ENCODE measurements around the gene SLC25A13. TPM values are rescaled to one million over a fixed set of nuclear protein-coding genes. Genes with fewer than 3 reads are reported as not detected.

The SLC25A13 gene
- polyA plus RNA-seq, 6 donors from 2014 or later, result 11.0 to 20.6 (median 14.3) TPM

DNA sequence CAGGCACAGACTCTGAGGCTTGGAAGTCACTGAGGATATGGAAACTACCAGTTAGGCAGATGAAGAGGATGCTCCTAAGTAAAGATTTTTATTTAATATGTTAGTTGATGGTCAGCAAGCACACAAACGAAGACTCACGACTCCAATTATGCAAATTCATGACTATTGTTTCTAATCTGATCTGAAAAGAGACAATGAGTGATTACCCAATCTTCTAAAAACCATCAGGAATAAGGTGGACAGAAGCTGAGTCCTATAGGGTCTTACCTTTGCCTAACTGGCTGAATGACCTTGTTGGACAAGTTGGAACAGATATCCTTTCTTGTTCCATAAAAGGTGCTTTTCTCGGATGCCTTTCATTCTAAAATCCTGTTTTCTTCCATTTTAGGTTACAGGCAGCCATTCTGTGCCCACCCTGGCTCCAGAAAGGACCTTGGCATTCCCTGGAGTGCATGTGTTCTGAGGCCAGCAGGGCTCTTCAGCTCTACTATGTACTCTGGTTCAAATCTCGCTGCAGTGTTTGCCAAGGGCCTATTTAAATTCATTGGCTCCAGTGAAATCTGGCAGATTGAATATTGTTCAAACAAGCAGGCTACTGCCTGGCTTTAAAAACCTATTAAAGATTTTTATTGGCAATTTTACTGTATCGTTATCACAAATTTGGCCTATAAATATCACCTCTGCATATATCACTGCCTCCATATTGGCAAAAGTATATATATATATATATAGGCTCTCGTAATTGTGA lies 77.5 kb downstream of the SLC25A13 start:
- peaks cover 11 to 13% of the 10 kb centered on the region in 2 donors for H3K36me3 Mint-ChIP-seq
- H3K27me3 Mint-ChIP-seq, result no peaks in the 10 kb centered on the region
- ATAC-seq (ENCODE audit: low read depth in 2 of 2), result no peak
- H3K9me3 Mint-ChIP-seq, result no peaks in the 10 kb centered on the region
- H3K4me1 Mint-ChIP-seq, result peaks cover 20 to 36% (median 33%) of the 10 kb centered on the region in 3 donors
- H3K27ac Mint-ChIP-seq, result no peak overlapping the region
- no peak for DNase-seq
- no peak overlapping the region for H3K4me3 Mint-ChIP-seq

DNA sequence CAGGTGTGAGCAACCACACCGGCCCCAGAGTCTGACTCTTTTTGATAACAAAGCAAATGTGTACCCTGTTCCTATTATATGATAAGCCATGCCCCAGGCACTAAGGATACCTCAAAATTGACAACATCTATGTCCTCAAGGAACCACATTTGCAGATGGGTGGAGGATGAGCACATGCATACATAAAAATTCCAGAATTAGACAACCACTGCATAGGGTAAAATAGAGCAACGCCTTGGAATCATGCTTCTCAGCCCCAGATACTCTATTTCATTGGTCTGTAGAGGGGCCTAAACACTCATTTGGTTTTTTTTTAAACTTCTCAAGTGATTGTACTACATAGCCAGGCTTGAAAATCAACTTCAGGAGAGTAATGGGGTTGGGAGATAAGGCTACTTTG lies 78.7 kb downstream of the SLC25A13 start:
- Mint-ChIP-seq H3K27ac (peak overlapping the region in 2 of 6 donors; percentile 77 to 94), H3K4me3 (no peak overlapping the region), H3K9me3 (no peaks in the 10 kb centered on the region), H3K36me3 (peaks cover 11% of the 10 kb centered on the region in 2 donors), H3K27me3 (no peaks in the 10 kb centered on the region), H3K4me1 (peaks cover 20 to 36% (median 33%) of the 10 kb centered on the region in 3 donors)
- DNase-seq, result no peak
- no peak for ATAC-seq (ENCODE audit: low read depth in 2 of 2)

DNA sequence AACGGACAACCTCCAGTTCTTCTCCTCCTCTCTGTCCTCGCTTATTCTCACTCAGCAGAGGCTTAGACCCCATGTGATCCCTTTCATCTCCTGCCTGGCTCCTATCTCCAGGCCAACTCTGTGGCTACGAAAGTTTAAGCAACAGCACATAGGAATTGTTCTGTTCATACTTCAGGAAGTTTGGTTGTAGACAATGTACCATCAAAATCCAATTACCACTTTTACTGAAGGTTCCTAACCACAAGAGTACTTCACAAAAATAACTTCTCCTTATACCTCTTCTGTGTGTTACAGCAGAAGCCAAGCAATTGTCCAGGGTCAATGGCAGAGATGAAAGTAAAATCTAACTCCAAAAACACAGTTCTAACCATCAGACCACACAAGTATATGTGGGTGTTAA lies 80.0 kb downstream of the SLC25A13 start:
- DNase-seq (no peak), ATAC-seq (ENCODE audit: low read depth in 2 of 2) (no peak)

DNA sequence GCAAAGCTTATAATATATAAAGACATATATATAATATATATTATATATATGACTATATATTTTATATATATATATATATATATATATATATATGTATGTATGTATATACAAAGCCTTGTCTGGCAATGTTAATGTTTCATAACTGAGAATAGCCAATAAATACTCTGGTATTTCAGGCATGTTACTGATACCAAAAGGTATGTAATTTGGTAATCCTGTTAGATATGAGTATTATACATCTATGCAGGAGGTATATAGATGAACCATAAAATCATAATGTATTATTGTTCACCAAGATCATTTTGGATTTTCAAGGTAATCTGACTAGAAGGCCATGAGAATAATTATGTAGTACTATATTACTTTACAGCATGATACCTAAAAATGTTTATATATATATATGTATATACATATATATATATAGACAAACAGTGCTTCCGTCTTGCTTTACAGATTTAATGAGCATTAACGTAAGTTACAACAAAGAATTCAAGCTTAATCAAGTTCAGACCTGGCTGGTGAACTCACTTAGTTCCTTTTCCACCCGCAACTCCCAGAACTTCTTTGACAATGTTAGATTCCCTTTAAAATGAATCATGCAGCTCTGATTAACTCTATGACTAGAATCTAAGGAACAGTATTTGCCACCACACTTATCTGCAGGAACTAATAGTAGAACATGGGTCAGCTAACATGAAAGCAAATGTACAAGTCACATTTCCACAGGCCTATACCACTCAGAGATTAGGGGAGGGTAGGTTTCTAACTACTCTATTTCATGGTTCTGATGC lies 82.7 kb downstream of the SLC25A13 start:
- ATAC-seq (ENCODE audit: low read depth in 2 of 2) (no peak), DNase-seq (no peak)
- Mint-ChIP-seq H3K27ac (no peak overlapping the region), H3K4me3 (no peak overlapping the region), H3K9me3 (peaks cover 0 to 6% (median 0%) of the 10 kb centered on the region in 7 donors), H3K36me3 (peaks cover 11 to 19% of the 10 kb centered on the region in 2 donors), H3K4me1 (peaks cover 16 to 46% (median 44%) of the 10 kb centered on the region in 3 donors), H3K27me3 (no peaks in the 10 kb centered on the region)

More for the DNA sequence above, 80.0 kb downstream of the SLC25A13 start:
- peaks cover 0 to 6% (median 0%) of the 10 kb centered on the region in 7 donors for H3K9me3 Mint-ChIP-seq
- no peak overlapping the region for H3K4me3 Mint-ChIP-seq
- peaks cover 11 to 18% of the 10 kb centered on the region in 2 donors for H3K36me3 Mint-ChIP-seq
- H3K4me1 Mint-ChIP-seq, result peaks cover 20 to 45% (median 41%) of the 10 kb centered on the region in 3 donors
- H3K27me3 Mint-ChIP-seq, result no peaks in the 10 kb centered on the region
- peak overlapping the region in 1 of 6 donors; percentile 28 for H3K27ac Mint-ChIP-seq

DNA sequence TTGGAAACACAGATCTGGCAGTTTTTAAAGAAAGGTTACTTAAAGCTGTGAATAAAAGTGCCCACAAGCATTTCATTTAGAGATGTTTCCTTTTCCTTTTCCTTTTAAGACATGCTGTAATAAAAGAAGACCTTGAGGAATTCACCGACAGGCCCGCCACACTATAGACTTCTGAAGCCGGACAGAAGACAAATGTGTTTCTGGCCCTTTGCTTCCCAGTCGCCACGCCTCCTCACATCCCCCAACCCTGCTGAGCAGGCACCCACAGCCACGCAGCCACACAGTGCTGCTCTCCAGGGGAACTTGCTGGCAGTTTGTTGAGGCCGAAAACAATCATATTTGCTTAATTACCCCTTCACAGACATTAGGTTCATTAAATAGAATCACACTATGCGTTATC lies 83.4 kb downstream of the SLC25A13 start:
- H3K4me1 Mint-ChIP-seq, result peaks cover 13 to 41% (median 40%) of the 10 kb centered on the region in 3 donors
- no peak overlapping the region for H3K4me3 Mint-ChIP-seq
- H3K9me3 Mint-ChIP-seq, result peaks cover 0 to 6% (median 0%) of the 10 kb centered on the region in 7 donors
- DNase-seq (no peak), ATAC-seq (ENCODE audit: low read depth in 2 of 2) (no peak)
- H3K27ac Mint-ChIP-seq, result no peak overlapping the region
- H3K36me3 Mint-ChIP-seq, result peaks cover 13 to 19% of the 10 kb centered on the region in 2 donors
- H3K27me3 Mint-ChIP-seq, result no peaks in the 10 kb centered on the region

DNA sequence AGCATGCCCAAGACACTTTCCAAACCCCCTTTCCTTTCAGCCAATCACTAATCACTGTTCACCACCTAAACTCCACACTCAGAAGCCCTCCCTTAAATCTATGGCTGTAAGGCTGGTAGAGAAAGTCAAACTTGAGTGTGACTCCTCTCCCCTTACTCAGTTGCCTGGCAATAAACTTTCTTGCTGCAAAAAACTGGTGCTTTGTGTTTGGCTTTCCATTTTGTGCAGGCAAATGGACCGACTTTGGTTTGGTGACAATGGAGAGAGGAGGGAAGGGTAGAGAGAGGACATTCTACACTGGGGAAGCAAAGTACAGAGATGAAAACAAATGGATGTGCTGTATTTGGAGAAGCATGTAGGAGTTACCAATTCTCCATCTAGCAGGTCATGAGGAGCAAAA lies 84.9 kb downstream of the SLC25A13 start:
- Mint-ChIP-seq H3K9me3 (peaks cover 0 to 6% (median 0%) of the 10 kb centered on the region in 7 donors), H3K36me3 (peaks cover 16 to 19% of the 10 kb centered on the region in 2 donors), H3K4me3 (peak overlapping the region in 1 of 8 donors; percentile 17), H3K27me3 (no peaks in the 10 kb centered on the region), H3K4me1 (peaks cover 1 to 27% (median 27%) of the 10 kb centered on the region in 3 donors), H3K27ac (peak overlapping the region in 3 of 6 donors; percentile 16 to 90 (median 63))
- DNase-seq (no peak), ATAC-seq (ENCODE audit: low read depth in 2 of 2) (no peak)

DNA sequence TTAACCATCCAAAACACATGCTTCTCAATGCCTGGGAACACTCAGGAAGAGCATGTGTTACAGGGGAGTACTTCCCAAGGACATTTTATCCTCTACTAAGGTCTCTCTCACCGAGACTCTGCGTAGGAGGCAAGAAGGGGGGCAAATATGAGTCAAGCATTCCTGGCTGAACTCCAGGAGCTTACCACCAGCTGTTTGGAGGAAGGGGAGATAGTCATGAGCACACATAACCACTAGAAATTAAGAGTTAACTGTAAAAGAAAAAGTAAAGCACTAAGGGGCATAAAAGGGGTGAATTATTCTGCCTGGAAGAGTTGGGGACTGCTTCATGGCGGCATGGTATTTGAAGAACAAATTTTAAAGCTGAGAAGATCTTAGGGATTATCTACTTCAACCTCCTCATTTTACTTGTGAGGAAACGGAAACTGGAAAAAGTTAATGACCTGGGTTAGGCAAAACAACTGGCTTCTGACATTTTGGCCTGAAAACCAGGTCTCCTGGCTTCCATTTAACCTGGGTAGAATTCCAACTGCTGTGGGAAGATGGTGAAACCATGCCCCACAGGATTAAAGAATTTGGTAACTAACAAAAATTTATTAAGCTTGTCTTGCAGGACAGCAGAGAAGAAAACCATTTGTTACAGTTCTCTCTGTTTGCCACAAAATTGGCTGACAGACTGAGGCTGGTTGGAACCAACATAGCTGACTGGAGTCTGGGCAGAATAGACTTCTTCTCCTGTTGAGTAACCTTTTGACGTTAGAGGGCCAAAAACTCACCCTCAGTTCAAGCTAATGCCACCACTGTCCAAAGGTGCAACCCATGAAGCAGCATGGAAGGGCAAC lies 85.5 kb downstream of the SLC25A13 start:
- DNase-seq (no peak), ATAC-seq (ENCODE audit: low read depth in 2 of 2) (no peak)
- Mint-ChIP-seq H3K27me3 (no peaks in the 10 kb centered on the region), H3K36me3 (peaks cover 19 to 20% of the 10 kb centered on the region in 2 donors), H3K4me1 (peaks cover 0 to 24% (median 22%) of the 10 kb centered on the region in 3 donors), H3K4me3 (no peak overlapping the region), H3K27ac (peak overlapping the region in 3 of 6 donors; percentile 16 to 90 (median 49)), H3K9me3 (peaks cover 0 to 6% (median 0%) of the 10 kb centered on the region in 7 donors)

DNA sequence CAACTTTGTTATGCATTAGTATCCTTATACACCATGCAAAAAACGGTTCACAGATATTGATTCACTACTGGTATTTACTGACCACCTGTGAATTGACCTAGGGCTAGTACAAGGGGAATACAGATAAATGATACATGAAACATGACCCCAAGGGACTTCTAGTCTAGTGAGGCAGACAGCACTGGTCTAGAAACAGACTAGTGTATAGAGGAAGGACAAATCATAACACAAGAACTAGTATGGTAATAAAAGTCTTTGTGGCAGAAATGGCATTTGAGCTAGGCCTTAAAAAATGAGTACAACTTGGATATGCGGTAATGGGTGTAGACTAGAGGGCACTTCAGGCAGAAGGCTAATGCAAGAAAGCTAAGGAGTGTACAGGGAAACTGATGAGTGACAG lies 86.6 kb downstream of the SLC25A13 start:
- no peak for DNase-seq
- no peak overlapping the region for H3K4me3 Mint-ChIP-seq
- no peak for ATAC-seq (ENCODE audit: low read depth in 2 of 2)
- peaks cover 13 to 24% of the 10 kb centered on the region in 2 donors for H3K36me3 Mint-ChIP-seq
- H3K27ac Mint-ChIP-seq, result peak overlapping the region in 1 of 6 donors; percentile 8
- H3K27me3 Mint-ChIP-seq, result no peaks in the 10 kb centered on the region
- peaks cover 0 to 19% (median 18%) of the 10 kb centered on the region in 3 donors for H3K4me1 Mint-ChIP-seq
- H3K9me3 Mint-ChIP-seq, result peaks cover 0 to 6% (median 0%) of the 10 kb centered on the region in 7 donors

DNA sequence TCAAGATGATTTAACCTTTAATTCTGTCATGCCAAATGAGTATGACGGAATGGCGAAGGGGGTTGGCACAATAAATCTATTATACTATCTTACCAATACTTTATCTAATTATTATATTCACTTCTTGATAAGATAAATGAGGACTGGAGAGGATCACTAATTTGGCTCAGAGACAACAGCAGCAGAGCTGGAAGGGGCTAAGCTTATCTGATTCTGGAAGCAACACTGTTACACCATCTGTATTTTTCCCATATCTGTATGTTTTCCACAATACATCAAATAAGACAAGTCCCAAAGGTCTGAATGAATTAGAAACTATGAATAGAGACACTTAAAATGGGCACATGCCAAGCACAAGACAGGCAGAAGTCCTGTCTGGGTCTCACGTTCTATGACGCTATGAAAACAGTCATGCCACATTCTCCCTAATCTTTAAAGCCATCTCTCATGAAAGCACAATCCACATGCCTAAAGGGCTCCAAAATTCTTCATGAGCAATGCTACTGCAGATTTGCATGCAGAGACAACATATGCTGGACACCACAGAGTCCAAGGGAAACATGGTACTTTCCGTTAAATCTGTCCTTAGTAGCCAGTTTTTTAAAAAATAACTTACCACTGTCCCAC lies 88.3 kb downstream of the SLC25A13 start:
- Mint-ChIP-seq H3K27me3 (no peaks in the 10 kb centered on the region), H3K4me3 (no peak overlapping the region), H3K9me3 (peaks cover 0 to 7% (median 0%) of the 10 kb centered on the region in 7 donors), H3K27ac (no peak overlapping the region), H3K4me1 (peaks cover 0 to 15% (median 13%) of the 10 kb centered on the region in 3 donors), H3K36me3 (peaks cover 16 to 28% of the 10 kb centered on the region in 2 donors)
- DNase-seq, result no peak
- no peak for ATAC-seq (ENCODE audit: low read depth in 2 of 2)

DNA sequence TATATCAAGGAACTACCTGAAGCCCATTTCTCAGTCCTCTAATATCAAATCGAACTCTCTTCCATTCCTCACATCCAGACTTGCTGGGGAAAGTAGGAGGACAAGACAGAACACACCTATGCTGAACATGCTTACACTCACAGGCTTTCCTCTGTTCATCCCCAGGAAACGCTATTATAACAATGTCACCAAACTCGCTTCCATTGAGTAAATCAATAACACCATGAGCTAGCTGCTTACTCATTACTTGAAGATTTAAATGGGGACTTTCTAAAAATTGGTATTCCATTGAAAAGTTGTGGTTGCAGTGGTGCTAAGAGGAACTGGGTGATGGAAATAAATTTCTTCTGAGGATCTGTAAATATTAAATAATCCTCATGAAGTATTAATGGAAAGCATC lies 88.8 kb downstream of the SLC25A13 start:
- Mint-ChIP-seq H3K27me3 (no peaks in the 10 kb centered on the region), H3K9me3 (peaks cover 0 to 7% (median 0%) of the 10 kb centered on the region in 7 donors), H3K4me1 (peaks cover 0 to 15% (median 13%) of the 10 kb centered on the region in 3 donors), H3K27ac (no peak overlapping the region), H3K4me3 (no peak overlapping the region), H3K36me3 (peaks cover 16 to 31% of the 10 kb centered on the region in 2 donors)
- DNase-seq (no peak), ATAC-seq (ENCODE audit: low read depth in 2 of 2) (no peak)

DNA sequence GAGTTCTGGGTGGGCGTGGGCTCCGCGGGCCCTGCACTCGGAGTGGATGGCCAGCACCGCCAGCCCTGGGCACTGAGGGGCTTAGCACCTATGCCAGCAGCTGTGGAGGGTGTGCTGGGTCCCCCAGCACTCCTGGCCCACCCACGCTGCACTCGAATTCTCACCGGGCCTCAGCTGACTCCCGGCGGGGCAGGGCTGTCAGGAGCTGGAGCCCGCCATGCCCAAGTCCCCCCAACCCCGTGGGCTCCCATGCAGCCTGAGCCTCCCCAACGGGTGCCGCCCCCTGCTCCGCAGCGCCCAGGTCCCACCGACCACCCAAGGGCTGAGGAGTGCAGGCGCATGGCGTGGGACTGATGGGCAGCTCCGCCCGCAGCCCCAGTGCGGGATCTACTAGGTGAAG lies 93.1 kb downstream of the SLC25A13 start:
- no peak for ATAC-seq (ENCODE audit: low read depth in 2 of 2)
- no peaks in the 10 kb centered on the region for H3K27me3 Mint-ChIP-seq
- peaks cover 0 to 7% (median 0%) of the 10 kb centered on the region in 7 donors for H3K9me3 Mint-ChIP-seq
- DNase-seq, result no peak
- H3K4me3 Mint-ChIP-seq, result no peak overlapping the region
- H3K4me1 Mint-ChIP-seq, result peaks cover 0 to 6% (median 5%) of the 10 kb centered on the region in 3 donors
- H3K36me3 Mint-ChIP-seq, result peaks cover 15 to 32% of the 10 kb centered on the region in 2 donors
- H3K27ac Mint-ChIP-seq, result no peak overlapping the region

DNA sequence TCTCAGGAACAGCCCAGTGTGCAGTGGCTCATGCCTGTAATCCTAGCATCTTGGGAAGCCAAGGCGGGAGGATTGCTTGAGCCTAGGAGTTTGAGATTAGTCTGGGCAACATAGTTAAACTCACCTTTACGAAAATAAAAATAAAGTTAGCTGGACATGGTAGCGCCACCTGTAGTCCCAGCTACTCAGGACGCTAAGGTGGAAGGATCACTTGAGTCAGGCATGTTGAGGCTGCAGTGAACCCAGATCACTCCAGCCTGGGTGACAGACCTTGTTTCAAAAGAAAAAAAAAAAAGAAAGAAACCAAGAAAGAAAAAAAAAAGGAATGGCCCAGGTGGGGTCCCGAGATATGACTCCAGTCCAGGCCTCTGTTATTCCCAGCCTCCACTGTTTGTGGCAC lies 96.6 kb downstream of the SLC25A13 start:
- no peaks in the 10 kb centered on the region for H3K27me3 Mint-ChIP-seq
- no peak overlapping the region for H3K4me3 Mint-ChIP-seq
- no peak for ATAC-seq (ENCODE audit: low read depth in 2 of 2)
- H3K27ac Mint-ChIP-seq, result no peak overlapping the region
- DNase-seq, result no peak
- peaks cover 0 to 7% (median 0%) of the 10 kb centered on the region in 7 donors for H3K9me3 Mint-ChIP-seq
- peaks cover 15 to 22% of the 10 kb centered on the region in 2 donors for H3K36me3 Mint-ChIP-seq
- H3K4me1 Mint-ChIP-seq, result peaks cover 0 to 17% (median 5%) of the 10 kb centered on the region in 3 donors
